GM12878 (cell line): Measurements from ENCODE around the gene NHERF1. TPM values are rescaled to one million over a fixed set of nuclear protein-coding genes. Genes with fewer than 3 reads are reported as not detected.

Source experiments
- ATAC-seq: fragments of 200-7000 bp; cut with Tn5 transposase; 3 replicates; pipeline ENCODE4 v1.9.1; 2020; ENCODE audit warnings: mild to moderate bottlenecking, moderate library complexity
- BruUV-seq: library from RNA; stranded (reverse); fragments of 400-500 nt; replicated peaks from 2 replicates; lab custom pipeline; 2021; lab: Mats Ljungman, UMichigan
- CTCF ChIA-PET: fragments of 300-600 bp; sonication (Branson Sonifier 250); formaldehyde crosslinking; extraction: SDS; loops from one replicate; lab custom pipeline; 2021; ENCODE audit warnings: inconsistent platforms; lab: Yijun Ruan, JAX
- POLR2A ChIA-PET: fragments of 350-600 bp; formaldehyde crosslinking; extraction: SDS; loops from one replicate; lab custom pipeline; 2021; ENCODE audit warnings: inconsistent platforms; lab: Charles Lee
- RAD21 ChIA-PET: fragments of 300-600 bp; sonication (Branson Sonifier 250); formaldehyde crosslinking; loops from one replicate; lab custom pipeline; 2023; ENCODE audit warnings: antibody characterized with exemption; ENCODE audit not compliant: unreplicated experiment; lab: Charles Lee
- SMC1A ChIA-PET: fragments of 300-600 bp; sonication (Branson Sonifier 250); formaldehyde crosslinking; loops from one replicate; lab custom pipeline; 2023; ENCODE audit not compliant: unreplicated experiment, uncharacterized antibody; lab: Charles Lee
- DNase-seq: peaks from one replicate; pipeline ENCODE4 v3.0.0-alpha.2; 2011; ENCODE audit warnings: low read depth, low spot score
- FAIRE-seq: peaks from 3 replicates; lab custom pipeline; 2011; peaks lifted over from hg19 to GRCh38; lab: Jason Lieb, UNC
- H2AFZ ChIP-seq: 2 replicates; pipeline ENCODE4 v1.6.0; 2011; ENCODE audit warnings: low read depth, low read length, control low read depth; ENCODE audit not compliant: control insufficient read depth
- H3K27ac ChIP-seq: 2 replicates; pipeline ENCODE4 v1.5.1; 2011; ENCODE audit warnings: control low read depth; ENCODE audit not compliant: control insufficient read depth, insufficient read depth
- H3K27me3 ChIP-seq, 2 experiments: replicated peaks in 1 of 2; 2 replicates each; pipeline versions ENCODE4 v1.6.0 to v1.6.1; 2011; ENCODE audit warnings: low read length in 1 of 2; ENCODE audit not compliant: control insufficient read depth in 2 of 2, insufficient read depth in 2 of 2
- H3K36me3 ChIP-seq, 2 experiments: 2 replicates each; pipeline ENCODE4 v1.5.1; 2011; ENCODE audit warnings: low read length in 1 of 2; ENCODE audit not compliant: control insufficient read depth in 2 of 2, insufficient read depth in 2 of 2
- H3K4me1 ChIP-seq: 2 replicates; pipeline ENCODE4 v1.6.1; 2011; ENCODE audit warnings: mild to moderate bottlenecking, low read length, moderate library complexity, mixed read lengths; ENCODE audit not compliant: control insufficient read depth, insufficient read depth
- H3K4me2 ChIP-seq: 2 replicates; pipeline ENCODE4 v1.6.0; 2011; ENCODE audit warnings: control low read depth; ENCODE audit not compliant: control insufficient read depth, insufficient read depth
- H3K4me3 ChIP-seq: fragments of 200-600 bp; sonication (generic); 2 replicates; pipeline ENCODE4 v1.5.1; 2016
- H3K79me2 ChIP-seq: 2 replicates; pipeline ENCODE4 v1.6.0; 2011; ENCODE audit warnings: low read length; ENCODE audit not compliant: control insufficient read depth, insufficient read depth
- H3K9ac ChIP-seq: 2 replicates; pipeline ENCODE4 v1.8.0; 2011; ENCODE audit warnings: low read length, control low read depth, mixed read lengths; ENCODE audit not compliant: control insufficient read depth, insufficient read depth
- H3K9me3 ChIP-seq: replicated peaks from 3 replicates; pipeline ENCODE4 v1.5.1; 2011; ENCODE audit warnings: mild to moderate bottlenecking, low read length; ENCODE audit not compliant: control insufficient read depth, insufficient read depth
- H4K20me1 ChIP-seq: 2 replicates; pipeline ENCODE4 v1.6.0; 2011; ENCODE audit not compliant: control insufficient read depth, insufficient read depth
- CBX3 ChIP-seq: fragments of 200-600 bp; sonication (generic); IDR thresholded peaks from 2 replicates; pipeline ENCODE4 v1.6.1; 2016; ENCODE audit warnings: low read depth, borderline replicate concordance
- EED ChIP-seq: sonication (generic); IDR thresholded peaks from 2 replicates; pipeline ENCODE4 v1.6.1; 2016; ENCODE audit warnings: antibody characterized with exemption, low read depth
- EGR1 ChIP-seq, 2 experiments: IDR thresholded peaks; 1 replicate in 1 of 2; 2 replicates in 1 of 2; pipeline ENCODE4 v1.6.1; 2011 to 2012; ENCODE audit warnings: low read depth in 2 of 2, low read length in 2 of 2, borderline replicate concordance in 1 of 2, mild to moderate bottlenecking in 1 of 2, moderate library complexity in 1 of 2
- FOXK2 ChIP-seq: fragments of 450-650 bp; IDR thresholded peaks from 2 replicates; pipeline ENCODE4 v1.6.1; 2017; ENCODE audit warnings: mild to moderate bottlenecking, moderate library complexity
- JUND ChIP-seq: IDR thresholded peaks from 2 replicates; pipeline ENCODE4 v1.6.1; 2012; ENCODE audit warnings: low read depth, mild to moderate bottlenecking, low read length, improper control_type of control experiment, moderate library complexity
- RCOR1 ChIP-seq: conservative IDR thresholded peaks from 2 replicates; pipeline ENCODE4 v1.6.1; 2012; ENCODE audit warnings: low read depth, low read length, improper control_type of control experiment
- SIX5 ChIP-seq: IDR thresholded peaks from 2 replicates; pipeline ENCODE4 v1.6.1; 2011; ENCODE audit warnings: mild to moderate bottlenecking, low read depth, low read length, moderate library complexity; ENCODE audit not compliant: severe bottlenecking
- ZNF207 ChIP-seq: fragments of 450-650 bp; IDR thresholded peaks from 2 replicates; pipeline ENCODE4 v1.6.1; 2014; ENCODE audit warnings: antibody characterized with exemption, mild to moderate bottlenecking, borderline replicate concordance
- WGBS: methylation state at CpG from one replicate; pipeline ENCODE4 v1.1.6; 2016; ENCODE audit warnings: low lambda C conversion rate; ENCODE audit not compliant: insufficient replicate concordance, insufficient coverage; ENCODE audit errors: missing lambda C conversion rate; 5-methylcytosine and 5-hydroxymethylcytosine counted together
- in situ Hi-C: fragments of 300-500 bp; cut with MboI; formaldehyde crosslinking; loops from 9 replicates; pipeline ENCODE4 v1.14.3; 2018; ENCODE audit warnings: mixed read lengths
- intact Hi-C: fragments of 100-400 bp; cut with micrococcal nuclease; formaldehyde crosslinking; loops from one replicate; pipeline ENCODE4 v1.14.2; 2022; ENCODE audit not compliant: unreplicated experiment
- polyA plus RNA-seq, 11 experiments: library from polyadenylated mRNA; depleted of rRNA in 4 of 11; unstranded in 6 of 11; stranded (reverse) in 5 of 11; fragments of >200 nt; fragmentation: Nextera tagmentation in 4 of 11; fragmentation: Illumina TruSeq in 1 of 11; extraction: Ambion mirVana in 4 of 11; extraction: Trizol in 1 of 11; gene quantifications; 1 replicate in 1 of 11; 2 replicates in 10 of 11; pipeline versions ENCODE4 v1.2.1 to v1.2.3, GENCODE V29; 2011 to 2016; ENCODE audit warnings: inconsistent platforms in 2 of 11, missing spikeins in 2 of 11, low read depth in 1 of 11
- total RNA-seq, 4 experiments: library from RNA; depleted of rRNA in 3 of 4; stranded (reverse); fragments of >200 nt in 3 of 4; fragmentation: Illumina TruSeq in 1 of 4; extraction: Trizol in 1 of 4; gene quantifications; 2 replicates each; pipeline versions ENCODE4 v1.2.1 to v1.2.3, GENCODE V29; 2013 to 2021
- TF ChIP-seq, protein P1 (sequence below): fragments of 450-650 bp; formaldehyde crosslinking; IDR thresholded peaks from 2 replicates; pipeline ENCODE4 v1.4.0; 2022; ENCODE audit warnings: mild to moderate bottlenecking, moderate library complexity
- TF ChIP-seq, protein P2 (sequence below): IDR thresholded peaks from 2 replicates; pipeline ENCODE4 v1.6.1; 2012; ENCODE audit warnings: mild to moderate bottlenecking, low read depth, low read length
- TF ChIP-seq, protein P3 (sequence below): IDR thresholded peaks from 2 replicates; pipeline ENCODE4 v1.6.1; 2011; ENCODE audit warnings: low read depth, low read length, improper control_type of control experiment, borderline replicate concordance

NHERF1 gene
- total and polyA plus RNA-seq, 10 of the 15 experiments (the other 5 are each of a cell fraction or from before 2014, with no cell fraction given), result 13.4 to 61.6 (median 39.0) TPM

DNA sequence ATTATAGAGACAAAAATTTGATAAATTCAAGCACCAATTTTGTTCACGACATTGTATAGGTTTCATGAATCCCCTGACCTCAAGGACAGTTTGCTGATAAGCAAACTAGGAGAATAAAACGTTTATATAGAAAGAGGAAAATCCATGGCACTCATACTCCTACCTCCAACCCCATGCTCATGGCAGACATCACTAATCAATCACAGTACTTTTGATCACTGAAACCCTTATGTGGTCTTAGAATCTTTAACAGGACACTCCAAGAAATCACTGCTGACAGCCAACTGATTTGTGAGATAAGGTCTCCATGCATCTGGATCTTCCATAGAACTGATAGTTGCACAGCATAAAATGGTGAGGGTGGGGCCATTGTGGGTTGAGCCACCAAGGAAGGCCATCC is 4.7 kb upstream of the NHERF1 start (continued):
- TF ChIP-seq, protein P1, sequence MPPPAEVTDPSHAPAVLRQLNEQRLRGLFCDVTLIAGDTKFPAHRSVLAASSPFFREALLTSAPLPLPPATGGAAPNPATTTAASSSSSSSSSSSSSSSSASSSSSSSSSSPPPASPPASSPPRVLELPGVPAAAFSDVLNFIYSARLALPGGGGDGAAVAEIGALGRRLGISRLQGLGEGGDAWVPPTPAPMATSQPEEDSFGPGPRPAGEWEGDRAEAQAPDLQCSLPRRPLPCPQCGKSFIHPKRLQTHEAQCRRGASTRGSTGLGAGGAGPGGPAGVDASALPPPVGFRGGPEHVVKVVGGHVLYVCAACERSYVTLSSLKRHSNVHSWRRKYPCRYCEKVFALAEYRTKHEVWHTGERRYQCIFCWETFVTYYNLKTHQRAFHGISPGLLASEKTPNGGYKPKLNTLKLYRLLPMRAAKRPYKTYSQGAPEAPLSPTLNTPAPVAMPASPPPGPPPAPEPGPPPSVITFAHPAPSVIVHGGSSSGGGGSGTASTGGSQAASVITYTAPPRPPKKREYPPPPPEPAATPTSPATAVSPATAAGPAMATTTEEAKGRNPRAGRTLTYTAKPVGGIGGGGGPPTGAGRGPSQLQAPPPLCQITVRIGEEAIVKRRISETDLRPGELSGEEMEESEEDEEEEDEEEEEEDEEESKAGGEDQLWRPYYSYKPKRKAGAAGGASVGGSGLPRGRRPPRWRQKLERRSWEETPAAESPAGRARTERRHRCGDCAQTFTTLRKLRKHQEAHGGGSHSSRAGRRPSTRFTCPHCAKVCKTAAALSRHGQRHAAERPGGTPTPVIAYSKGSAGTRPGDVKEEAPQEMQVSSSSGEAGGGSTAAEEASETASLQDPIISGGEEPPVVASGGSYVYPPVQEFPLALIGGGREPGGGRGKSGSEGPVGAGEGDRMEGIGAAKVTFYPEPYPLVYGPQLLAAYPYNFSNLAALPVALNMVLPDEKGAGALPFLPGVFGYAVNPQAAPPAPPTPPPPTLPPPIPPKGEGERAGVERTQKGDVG, result no peak
- TF ChIP-seq EGR1 (IDR thresholded peaks at IDR 0.05; ENCODE audit: borderline replicate concordance in 1 of 2, low read depth in 2 of 2, low read length in 2 of 2), result no peak
- no peak for TF ChIP-seq JUND
- TF ChIP-seq CBX3, result no peak
- no peak for TF ChIP-seq EED
- no peak for TF ChIP-seq FOXK2

DNA sequence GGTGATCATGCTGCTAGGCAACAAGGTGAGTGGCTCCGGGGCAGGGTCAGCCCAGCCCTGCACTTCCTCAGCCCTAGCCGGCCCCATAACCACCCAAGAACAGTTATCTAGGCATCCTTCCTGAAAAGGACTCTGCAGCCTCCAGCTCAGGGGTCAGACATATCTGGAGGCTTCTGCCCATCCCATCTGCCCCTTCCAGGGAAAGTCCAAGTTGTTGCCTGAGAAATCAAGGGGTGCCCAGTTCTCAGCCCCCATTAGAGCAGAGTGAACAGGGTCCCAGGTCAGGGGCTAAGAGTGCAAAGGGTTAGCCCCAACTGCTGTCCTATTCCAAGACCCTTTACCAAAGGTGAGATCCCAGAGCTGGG is 4.1 kb upstream of the NHERF1 start:
- Histone ChIP-seq H3K4me1 (peaks cover 26% of the 10 kb centered on the region), H4K20me1 (no peaks in the 10 kb centered on the region), H3K4me3 (no peak overlapping the region), H3K9me3 (no peaks in the 10 kb centered on the region), H2AFZ (no peak overlapping the region), H3K27ac (no peak overlapping the region), H3K36me3 (no peaks in the 10 kb centered on the region), H3K4me2 (no peak overlapping the region), H3K9ac (no peak overlapping the region), H3K27me3 (no peaks in the 10 kb centered on the region), H3K79me2 (peaks cover 9% of the 10 kb centered on the region)
- 0 out of 2 replicates have a peak, but pooled peaks have one; percentile 37 for TF ChIP-seq ZNF207
- no peak for TF ChIP-seq SIX5
- TF ChIP-seq, protein P2, sequence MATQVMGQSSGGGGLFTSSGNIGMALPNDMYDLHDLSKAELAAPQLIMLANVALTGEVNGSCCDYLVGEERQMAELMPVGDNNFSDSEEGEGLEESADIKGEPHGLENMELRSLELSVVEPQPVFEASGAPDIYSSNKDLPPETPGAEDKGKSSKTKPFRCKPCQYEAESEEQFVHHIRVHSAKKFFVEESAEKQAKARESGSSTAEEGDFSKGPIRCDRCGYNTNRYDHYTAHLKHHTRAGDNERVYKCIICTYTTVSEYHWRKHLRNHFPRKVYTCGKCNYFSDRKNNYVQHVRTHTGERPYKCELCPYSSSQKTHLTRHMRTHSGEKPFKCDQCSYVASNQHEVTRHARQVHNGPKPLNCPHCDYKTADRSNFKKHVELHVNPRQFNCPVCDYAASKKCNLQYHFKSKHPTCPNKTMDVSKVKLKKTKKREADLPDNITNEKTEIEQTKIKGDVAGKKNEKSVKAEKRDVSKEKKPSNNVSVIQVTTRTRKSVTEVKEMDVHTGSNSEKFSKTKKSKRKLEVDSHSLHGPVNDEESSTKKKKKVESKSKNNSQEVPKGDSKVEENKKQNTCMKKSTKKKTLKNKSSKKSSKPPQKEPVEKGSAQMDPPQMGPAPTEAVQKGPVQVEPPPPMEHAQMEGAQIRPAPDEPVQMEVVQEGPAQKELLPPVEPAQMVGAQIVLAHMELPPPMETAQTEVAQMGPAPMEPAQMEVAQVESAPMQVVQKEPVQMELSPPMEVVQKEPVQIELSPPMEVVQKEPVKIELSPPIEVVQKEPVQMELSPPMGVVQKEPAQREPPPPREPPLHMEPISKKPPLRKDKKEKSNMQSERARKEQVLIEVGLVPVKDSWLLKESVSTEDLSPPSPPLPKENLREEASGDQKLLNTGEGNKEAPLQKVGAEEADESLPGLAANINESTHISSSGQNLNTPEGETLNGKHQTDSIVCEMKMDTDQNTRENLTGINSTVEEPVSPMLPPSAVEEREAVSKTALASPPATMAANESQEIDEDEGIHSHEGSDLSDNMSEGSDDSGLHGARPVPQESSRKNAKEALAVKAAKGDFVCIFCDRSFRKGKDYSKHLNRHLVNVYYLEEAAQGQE, result no peak
- no peak for TF ChIP-seq RCOR1
- TF ChIP-seq, protein P3, sequence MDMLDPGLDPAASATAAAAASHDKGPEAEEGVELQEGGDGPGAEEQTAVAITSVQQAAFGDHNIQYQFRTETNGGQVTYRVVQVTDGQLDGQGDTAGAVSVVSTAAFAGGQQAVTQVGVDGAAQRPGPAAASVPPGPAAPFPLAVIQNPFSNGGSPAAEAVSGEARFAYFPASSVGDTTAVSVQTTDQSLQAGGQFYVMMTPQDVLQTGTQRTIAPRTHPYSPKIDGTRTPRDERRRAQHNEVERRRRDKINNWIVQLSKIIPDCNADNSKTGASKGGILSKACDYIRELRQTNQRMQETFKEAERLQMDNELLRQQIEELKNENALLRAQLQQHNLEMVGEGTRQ, result no peak
- ChIA-PET RAD21 (interaction anchor here (0.5 to 3.0 kb wide), 9 partner anchors 7 to 128 kb away, joined by 4 to 30 read pairs (median 9); partner anchors contain the start of genes FDXR and RAB37), SMC1A (interaction anchor here (0.9 to 2.3 kb wide), 6 partner anchors 25 to 121 kb away, joined by 3 to 13 read pairs (median 4); no protein-coding TSS in a partner anchor), CTCF (interaction anchor here (0.6 to 4.5 kb wide), 16 partner anchors 8 to 217 kb away, joined by 3 to 98 read pairs (median 22); partner anchors contain the start of genes FDXR, GRIN2C, NAT9 and RAB37), POLR2A (interaction anchor here (0.5 to 1.3 kb wide), 3 partner anchors 32 to 129 kb away, joined by 3 to 4 read pairs (median 3); partner anchors contain the start of gene NAT9)
- in situ Hi-C loops, result loop anchor here (5.0 kb wide), 1 partner anchor 123 kb away; no protein-coding TSS in a partner anchor
- no peak for ATAC-seq
- intact Hi-C loops, result loop anchor here (1.0 to 2.0 kb wide), 2 partner anchors 36 to 118 kb away; no protein-coding TSS in a partner anchor
- WGBS, result 6% methylated on average over 2 of the region's 2 CpGs
- no peak for DNase-seq
- no peak for FAIRE-seq
- BruUV-seq, result no TSS peak
